ENCODE measurements around the gene ACSL5.

DNA sequence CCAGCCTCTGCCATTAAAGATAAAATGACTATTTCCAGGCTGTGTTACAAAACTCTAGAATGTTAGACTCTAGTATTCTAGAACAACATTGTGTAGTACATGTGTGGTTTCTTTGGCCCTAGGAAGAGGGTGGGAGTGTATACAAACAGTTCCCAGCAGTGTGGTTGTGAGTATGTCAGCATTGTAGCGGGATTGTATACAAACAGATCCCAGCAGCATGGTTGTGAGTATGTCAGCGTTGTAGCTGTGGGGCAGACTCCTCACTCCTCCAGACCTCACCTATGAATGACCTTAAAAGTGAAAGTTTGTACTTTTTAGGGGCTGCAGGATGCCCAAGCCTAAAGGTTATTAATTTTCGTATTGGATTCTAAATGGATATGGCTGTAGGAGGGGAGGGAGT, 6.9 kb upstream of the ACSL5 start:
- TF ChIP-seq EGR1 (IDR thresholded peaks at IDR 0.05; ENCODE audit: low read depth in 2 of 2) (no peak), CTCF (IDR thresholded peaks at IDR 0.05; ENCODE audit: low read depth, low read length, missing input control) (no peak), TAF1 (conservative IDR thresholded peaks at IDR 0.05) (no peak), HNF4G (IDR thresholded peaks at IDR 0.05) (no peak), GABPA (IDR thresholded peaks at IDR 0.05 in 1 of 2, conservative IDR thresholded peaks at IDR 0.05 in 1 of 2) (no peak), JUND (IDR thresholded peaks at IDR 0.05) (no peak), SP1 (IDR thresholded peaks at IDR 0.05) (no peak), YY1 (IDR thresholded peaks at IDR 0.05) (no peak)
- TF ChIP-seq, protein P1, sequence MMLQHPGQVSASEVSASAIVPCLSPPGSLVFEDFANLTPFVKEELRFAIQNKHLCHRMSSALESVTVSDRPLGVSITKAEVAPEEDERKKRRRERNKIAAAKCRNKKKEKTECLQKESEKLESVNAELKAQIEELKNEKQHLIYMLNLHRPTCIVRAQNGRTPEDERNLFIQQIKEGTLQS (IDR thresholded peaks at IDR 0.05), result no peak
- TF ChIP-seq, protein P2, sequence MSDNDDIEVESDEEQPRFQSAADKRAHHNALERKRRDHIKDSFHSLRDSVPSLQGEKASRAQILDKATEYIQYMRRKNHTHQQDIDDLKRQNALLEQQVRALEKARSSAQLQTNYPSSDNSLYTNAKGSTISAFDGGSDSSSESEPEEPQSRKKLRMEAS (IDR thresholded peaks at IDR 0.05), result no peak
- TF ChIP-seq, protein P3, sequence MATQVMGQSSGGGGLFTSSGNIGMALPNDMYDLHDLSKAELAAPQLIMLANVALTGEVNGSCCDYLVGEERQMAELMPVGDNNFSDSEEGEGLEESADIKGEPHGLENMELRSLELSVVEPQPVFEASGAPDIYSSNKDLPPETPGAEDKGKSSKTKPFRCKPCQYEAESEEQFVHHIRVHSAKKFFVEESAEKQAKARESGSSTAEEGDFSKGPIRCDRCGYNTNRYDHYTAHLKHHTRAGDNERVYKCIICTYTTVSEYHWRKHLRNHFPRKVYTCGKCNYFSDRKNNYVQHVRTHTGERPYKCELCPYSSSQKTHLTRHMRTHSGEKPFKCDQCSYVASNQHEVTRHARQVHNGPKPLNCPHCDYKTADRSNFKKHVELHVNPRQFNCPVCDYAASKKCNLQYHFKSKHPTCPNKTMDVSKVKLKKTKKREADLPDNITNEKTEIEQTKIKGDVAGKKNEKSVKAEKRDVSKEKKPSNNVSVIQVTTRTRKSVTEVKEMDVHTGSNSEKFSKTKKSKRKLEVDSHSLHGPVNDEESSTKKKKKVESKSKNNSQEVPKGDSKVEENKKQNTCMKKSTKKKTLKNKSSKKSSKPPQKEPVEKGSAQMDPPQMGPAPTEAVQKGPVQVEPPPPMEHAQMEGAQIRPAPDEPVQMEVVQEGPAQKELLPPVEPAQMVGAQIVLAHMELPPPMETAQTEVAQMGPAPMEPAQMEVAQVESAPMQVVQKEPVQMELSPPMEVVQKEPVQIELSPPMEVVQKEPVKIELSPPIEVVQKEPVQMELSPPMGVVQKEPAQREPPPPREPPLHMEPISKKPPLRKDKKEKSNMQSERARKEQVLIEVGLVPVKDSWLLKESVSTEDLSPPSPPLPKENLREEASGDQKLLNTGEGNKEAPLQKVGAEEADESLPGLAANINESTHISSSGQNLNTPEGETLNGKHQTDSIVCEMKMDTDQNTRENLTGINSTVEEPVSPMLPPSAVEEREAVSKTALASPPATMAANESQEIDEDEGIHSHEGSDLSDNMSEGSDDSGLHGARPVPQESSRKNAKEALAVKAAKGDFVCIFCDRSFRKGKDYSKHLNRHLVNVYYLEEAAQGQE (IDR thresholded peaks at IDR 0.05), result no peak

Measured in liver (tissue), 3 donors.